H1 (cell line): ENCODE measurements around the gene NEUROG1.
"Not testable (repeated sequence)": the region's sequence is repeated elsewhere in the genome, so short reads cannot be mapped to it uniquely, and the experiment has no call there.

Source experiments
- EP300 ChIP-seq, 2 experiments: IDR thresholded peaks; 1 replicate in 1 of 2; 2 replicates in 1 of 2; pipeline ENCODE4 v1.6.1; 2011 to 2012; ENCODE audit warnings: low read depth in 2 of 2, low read length in 2 of 2, mild to moderate bottlenecking in 2 of 2, borderline replicate concordance in 1 of 2, inconsistent platforms in 1 of 2, moderate library complexity in 1 of 2
- EZH2 ChIP-seq: fragments of 200-600 bp; sonication (generic); IDR thresholded peaks from 2 replicates; pipeline ENCODE4 v1.7.1; 2012; ENCODE audit warnings: low read depth, mild to moderate bottlenecking, moderate library complexity, low read length, inconsistent platforms; ENCODE audit not compliant: severe bottlenecking
- POLR2A ChIP-seq, 2 experiments: IDR thresholded peaks; 1 replicate in 1 of 2; 2 replicates in 1 of 2; pipeline ENCODE4 v1.6.1; 2011; ENCODE audit warnings: low read depth in 2 of 2, low read length in 2 of 2, mild to moderate bottlenecking in 2 of 2; ENCODE audit errors: control extremely low read depth in 1 of 2
- RXRA ChIP-seq: IDR thresholded peaks from 2 replicates; pipeline ENCODE4 v1.6.1; 2011; ENCODE audit warnings: low read depth, mild to moderate bottlenecking, low read length, moderate library complexity; ENCODE audit not compliant: insufficient read depth
- SRF ChIP-seq: IDR thresholded peaks from 2 replicates; pipeline ENCODE4 v1.6.1; 2011; ENCODE audit warnings: mild to moderate bottlenecking, low read depth, low read length, moderate library complexity
- TF ChIP-seq, protein P1 (sequence below), 3 experiments: IDR thresholded peaks; 1 replicate in 2 of 3; 2 replicates in 1 of 3; pipeline versions ENCODE4 v1.5.1 to v1.6.1; 2011; ENCODE audit warnings: low read length in 3 of 3, mild to moderate bottlenecking in 3 of 3, inconsistent platforms in 2 of 3, low read depth in 1 of 3, moderate library complexity in 1 of 3; ENCODE audit not compliant: insufficient read depth in 1 of 3; ENCODE audit errors: control extremely low read depth in 1 of 3

- TF ChIP-seq POLR2A (IDR thresholded peaks at IDR 0.05; ENCODE audit: control extremely low read depth in 1 of 2, low read depth in 2 of 2, low read length in 2 of 2); EZH2; SRF; RXRA; EP300 (IDR thresholded peaks at IDR 0.05; ENCODE audit: borderline replicate concordance in 1 of 2, low read depth in 2 of 2, low read length in 2 of 2): not testable (repeated sequence)
- TF ChIP-seq, protein P1, sequence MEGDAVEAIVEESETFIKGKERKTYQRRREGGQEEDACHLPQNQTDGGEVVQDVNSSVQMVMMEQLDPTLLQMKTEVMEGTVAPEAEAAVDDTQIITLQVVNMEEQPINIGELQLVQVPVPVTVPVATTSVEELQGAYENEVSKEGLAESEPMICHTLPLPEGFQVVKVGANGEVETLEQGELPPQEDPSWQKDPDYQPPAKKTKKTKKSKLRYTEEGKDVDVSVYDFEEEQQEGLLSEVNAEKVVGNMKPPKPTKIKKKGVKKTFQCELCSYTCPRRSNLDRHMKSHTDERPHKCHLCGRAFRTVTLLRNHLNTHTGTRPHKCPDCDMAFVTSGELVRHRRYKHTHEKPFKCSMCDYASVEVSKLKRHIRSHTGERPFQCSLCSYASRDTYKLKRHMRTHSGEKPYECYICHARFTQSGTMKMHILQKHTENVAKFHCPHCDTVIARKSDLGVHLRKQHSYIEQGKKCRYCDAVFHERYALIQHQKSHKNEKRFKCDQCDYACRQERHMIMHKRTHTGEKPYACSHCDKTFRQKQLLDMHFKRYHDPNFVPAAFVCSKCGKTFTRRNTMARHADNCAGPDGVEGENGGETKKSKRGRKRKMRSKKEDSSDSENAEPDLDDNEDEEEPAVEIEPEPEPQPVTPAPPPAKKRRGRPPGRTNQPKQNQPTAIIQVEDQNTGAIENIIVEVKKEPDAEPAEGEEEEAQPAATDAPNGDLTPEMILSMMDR (IDR thresholded peaks at IDR 0.05; ENCODE audit: control extremely low read depth in 1 of 3, insufficient read depth in 1 of 3, low read depth in 1 of 3, low read length in 3 of 3) = not testable (repeated sequence)
Measured at GRCh38 chr5:135495531-135495930, 40.2 kb downstream of the NEUROG1 start.
